Left kidney (tissue), 2 donors: Measurements from ENCODE around the gene PERM1. TPM values are rescaled to one million over a fixed set of nuclear protein-coding genes. Genes with fewer than 3 reads are reported as not detected.
"Not testable (repeated sequence)": the region's sequence is repeated elsewhere in the genome, so short reads cannot be mapped to it uniquely, and the experiment has no call there.

ENCODE experiments used
- DNase-seq: peaks from one replicate; pipeline ENCODE4 v3.0.0-alpha.2; 2013
- polyA plus RNA-seq: library from polyadenylated mRNA; unstranded; fragments of 120-200 nt; gene quantifications from one replicate; pipeline ENCODE4 v1.2.1, GENCODE V29; 2013; ENCODE audit not compliant: insufficient read length

The PERM1 gene
- polyA plus RNA-seq, 1 donor, result 0.12 TPM

GRCh38 chr1:997993-998744 lies 16.3 kb upstream of the PERM1 start:
- no peak for DNase-seq

GRCh38 chr1:997713-997992 lies 15.8 kb upstream of the PERM1 start:
- DNase-seq, result no peak

DNA sequence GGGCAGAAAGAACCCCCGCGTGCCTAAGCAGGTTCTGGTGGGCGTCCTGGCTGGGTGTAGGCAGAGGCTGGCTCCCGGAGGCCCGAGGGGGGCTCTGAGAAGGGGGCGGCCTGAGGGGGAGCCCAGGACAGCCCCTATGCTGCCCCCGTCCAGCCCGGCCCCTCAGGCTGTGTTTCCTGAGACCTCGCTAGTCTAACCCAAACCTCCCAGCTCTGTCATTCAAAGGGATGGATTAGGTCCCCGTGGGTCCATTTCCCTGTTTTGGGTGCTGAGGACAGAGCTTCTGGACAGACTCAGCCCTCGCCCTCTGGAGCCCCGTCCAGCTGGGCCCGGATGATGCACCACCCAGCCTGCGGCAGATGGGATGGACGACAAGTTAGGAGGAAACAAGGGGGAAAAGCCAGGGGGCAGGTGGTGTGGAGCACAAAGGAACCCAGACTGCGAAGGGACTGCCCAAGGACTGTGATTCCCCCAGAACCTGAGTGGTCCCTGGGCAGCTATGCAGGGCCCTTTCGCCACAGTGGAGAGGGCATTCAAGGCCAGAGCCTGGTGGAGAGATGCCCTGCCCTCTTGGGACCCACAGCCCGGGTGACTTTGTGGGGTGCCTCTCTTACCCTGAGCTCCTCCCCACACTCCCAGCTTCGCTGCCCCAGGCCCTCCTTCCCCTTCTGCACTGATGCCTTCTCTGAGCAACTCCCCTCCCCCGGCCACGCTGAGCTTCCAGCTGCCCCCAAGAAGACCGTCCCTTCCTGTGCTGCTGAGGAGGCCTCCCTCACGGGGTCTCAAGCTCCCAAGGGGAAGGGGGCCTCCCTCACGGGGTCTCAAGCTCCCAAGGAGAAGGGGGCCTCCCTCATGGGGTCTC lies 15.2 kb upstream of the PERM1 start:
- no peak for DNase-seq

- DNase-seq, result no peak
Observed at GRCh38 chr1:995665-996633, 14.1 kb upstream of the PERM1 start.

DNA sequence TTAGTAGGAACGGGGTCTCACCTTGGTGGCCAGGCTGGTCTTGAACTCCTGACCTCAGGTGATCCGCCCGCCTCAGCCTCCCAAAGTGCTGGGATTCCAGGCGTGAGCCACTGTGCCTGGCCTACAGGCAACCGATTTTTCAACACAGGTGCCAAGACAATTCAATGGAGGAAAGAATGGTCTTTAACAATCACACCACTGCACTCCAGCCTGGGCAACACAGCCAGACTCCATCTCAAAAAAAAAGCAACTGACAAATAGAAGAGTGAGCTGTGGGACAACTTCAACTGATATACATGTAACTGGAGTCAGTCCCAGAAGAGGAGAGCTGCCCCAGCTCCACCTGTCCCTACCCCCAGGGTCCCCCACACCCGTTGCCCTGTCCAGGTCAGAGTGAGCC lies 12.7 kb upstream of the PERM1 start:
- not testable (repeated sequence) for DNase-seq

DNA sequence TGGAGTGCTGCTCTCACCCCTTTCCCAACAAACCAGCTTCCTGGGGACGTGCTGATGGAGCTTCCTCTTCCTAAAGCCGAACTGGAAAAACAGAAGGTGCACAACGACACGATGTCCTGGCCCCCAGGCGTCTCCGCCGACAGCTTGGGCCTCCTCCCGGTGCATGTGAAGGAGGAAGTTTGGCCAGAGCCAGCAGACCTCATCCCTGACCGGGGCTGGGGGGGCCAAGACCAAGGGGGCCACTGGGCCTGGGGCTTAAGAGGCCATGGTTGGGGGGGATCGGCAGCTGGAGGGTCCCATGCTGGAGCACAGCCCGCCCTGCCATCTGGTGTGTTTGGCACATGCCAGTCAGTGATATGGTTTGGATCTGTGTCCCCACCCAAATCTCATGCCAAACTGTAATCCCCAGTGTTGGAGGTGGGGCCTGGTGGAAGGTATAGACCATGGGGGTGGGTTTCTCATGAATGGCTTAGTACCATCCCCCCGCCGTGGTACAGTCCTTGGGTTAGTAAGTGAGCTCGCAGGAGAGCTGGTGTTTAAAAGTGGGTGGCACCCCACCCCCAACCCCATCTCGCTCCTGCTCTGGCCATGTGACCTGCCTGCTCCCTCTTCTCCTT lies 11.6 kb upstream of the PERM1 start:
- DNase-seq, result no peak

GRCh38 chr1:992362-992761 lies 10.5 kb upstream of the PERM1 start:
- DNase-seq, result no peak

- DNase-seq, result no peak
Observed at GRCh38 chr1:991895-992294, 10.0 kb upstream of the PERM1 start.

DNA sequence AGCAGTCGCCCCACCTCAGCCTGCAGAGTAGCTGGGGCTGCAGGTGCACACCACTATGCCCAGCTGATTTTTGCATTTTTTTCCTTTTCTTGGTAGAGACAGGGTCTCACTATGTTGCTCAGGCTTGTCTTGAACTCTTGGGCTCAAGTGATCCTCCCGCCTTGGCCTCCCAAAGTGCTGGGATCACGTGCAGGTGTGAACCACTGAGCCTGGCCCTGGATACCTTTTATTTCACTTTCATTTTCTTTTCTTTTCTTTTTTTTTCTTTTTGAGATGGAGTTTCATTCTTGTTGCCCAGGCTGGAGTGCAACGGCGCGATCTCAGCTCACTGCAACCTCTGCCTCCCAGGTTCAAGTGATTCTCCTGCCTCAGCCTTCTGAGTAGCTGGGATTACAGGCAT lies 9.4 kb upstream of the PERM1 start:
- DNase-seq, result not testable (repeated sequence)

- DNase-seq, result not testable (repeated sequence)
Observed at GRCh38 chr1:988061-988460, 6.2 kb upstream of the PERM1 start.

DNA sequence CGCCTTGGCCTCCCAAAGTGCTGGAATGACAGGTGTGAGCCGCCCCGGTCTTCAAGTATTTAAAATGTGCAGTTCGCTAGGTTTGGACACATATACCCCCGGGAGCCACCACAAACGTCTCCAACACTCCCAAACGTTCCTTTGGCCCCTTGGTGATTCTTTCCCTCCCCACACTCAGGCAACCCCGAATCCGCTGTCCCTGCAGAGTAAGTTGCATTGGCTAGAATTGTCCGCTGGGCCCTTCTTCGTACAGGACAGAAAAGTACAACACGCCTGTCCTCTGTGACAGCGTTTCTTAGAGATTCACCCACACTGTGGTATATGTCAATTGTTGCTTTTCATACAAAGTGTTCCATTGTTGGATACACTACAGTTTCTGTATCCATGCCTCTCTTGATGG lies 3.2 kb upstream of the PERM1 start:
- DNase-seq, result no peak

DNA sequence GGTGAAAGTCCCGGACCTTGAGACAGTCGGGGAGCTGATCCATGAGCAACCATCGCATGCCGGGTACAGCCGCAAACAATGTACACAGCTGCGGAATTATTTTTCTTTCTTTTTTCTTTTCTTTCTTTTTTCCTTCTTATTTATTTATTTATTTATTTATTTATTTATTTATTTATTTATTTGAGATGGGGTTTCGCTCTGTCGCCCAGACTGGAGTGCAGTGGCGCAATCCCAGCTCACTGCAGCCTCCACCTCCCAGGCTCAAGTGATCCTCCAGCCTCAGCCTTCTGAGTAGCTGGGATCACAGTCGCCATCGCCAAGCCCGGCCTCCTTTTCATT lies 2.6 kb upstream of the PERM1 start:
- no peak for DNase-seq

- no peak for DNase-seq
Observed at GRCh38 chr1:983798-984475, 2.0 kb upstream of the PERM1 start.

- DNase-seq, result no peak
Observed at GRCh38 chr1:982765-983436, 1.0 kb upstream of the PERM1 start.

DNA sequence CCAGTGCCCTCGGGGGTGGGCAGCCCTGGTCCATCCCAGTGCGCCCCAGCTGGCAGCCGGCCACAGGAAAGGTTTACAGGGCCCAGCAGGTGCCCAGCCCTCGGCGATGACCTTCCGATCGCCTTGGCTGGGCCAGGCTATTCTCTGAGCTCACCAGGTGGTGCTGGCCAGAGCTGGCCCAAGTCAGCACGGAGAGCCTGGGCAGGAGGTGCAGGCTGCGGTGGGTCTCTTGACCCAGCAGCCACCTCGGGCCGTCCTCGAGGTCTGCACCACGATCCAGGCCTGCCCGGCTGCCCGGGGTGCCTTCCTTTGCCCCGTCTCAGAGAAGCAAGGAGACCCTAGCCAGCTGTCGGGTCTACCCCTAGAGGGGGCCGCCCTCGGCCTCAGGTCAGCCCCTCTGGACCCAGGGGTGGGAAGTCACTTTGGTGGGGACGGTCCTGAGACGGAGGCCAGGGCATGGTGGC lies 370 bp downstream of the PERM1 start:
- no peak for DNase-seq

GRCh38 chr1:980602-981395 lies 1.1 kb downstream of the PERM1 start:
- no peak for DNase-seq

- no peak for DNase-seq
Observed at GRCh38 chr1:980137-980571, 1.7 kb downstream of the PERM1 start.

GRCh38 chr1:979744-980072 lies 2.2 kb downstream of the PERM1 start:
- DNase-seq, result no peak

GRCh38 chr1:978835-979743 lies 2.8 kb downstream of the PERM1 start:
- no peak for DNase-seq
